Epithelial cell of proximal tubule (primary cell): Measurements from ENCODE around the gene MAD1L1. TPM values are rescaled to one million over a fixed set of nuclear protein-coding genes. Genes with fewer than 3 reads are reported as not detected.
"Not testable (repeated sequence)": the region's sequence is repeated elsewhere in the genome, so short reads cannot be mapped to it uniquely, and the experiment has no call there.

Source experiments
- DNase-seq: peaks from one replicate; pipeline ENCODE4 v3.0.0-alpha.2; 2011; ENCODE audit warnings: low read depth
- H3K4me3 ChIP-seq: 2 replicates; pipeline ENCODE4 v1.5.1; 2011; ENCODE audit warnings: low read depth, mild to moderate bottlenecking, low read length
- total RNA-seq: library from RNA; depleted of rRNA; stranded (reverse); fragments of >200 nt; gene quantifications from 2 replicates; pipeline ENCODE4 v1.2.3, GENCODE V29; 2015
- TF ChIP-seq, protein P1 (sequence below): conservative IDR thresholded peaks from 2 replicates; pipeline ENCODE4 v1.5.1; 2012; ENCODE audit warnings: low read depth, mild to moderate bottlenecking, low read length

MAD1L1 gene
- total RNA-seq, 1 donor from 2014 or later, result 83.4 TPM

GRCh38 chr7:2163600-2164555 lies 68.9 kb downstream of the MAD1L1 start:
- no peak overlapping the region for H3K4me3 ChIP-seq
- TF ChIP-seq, protein P1, sequence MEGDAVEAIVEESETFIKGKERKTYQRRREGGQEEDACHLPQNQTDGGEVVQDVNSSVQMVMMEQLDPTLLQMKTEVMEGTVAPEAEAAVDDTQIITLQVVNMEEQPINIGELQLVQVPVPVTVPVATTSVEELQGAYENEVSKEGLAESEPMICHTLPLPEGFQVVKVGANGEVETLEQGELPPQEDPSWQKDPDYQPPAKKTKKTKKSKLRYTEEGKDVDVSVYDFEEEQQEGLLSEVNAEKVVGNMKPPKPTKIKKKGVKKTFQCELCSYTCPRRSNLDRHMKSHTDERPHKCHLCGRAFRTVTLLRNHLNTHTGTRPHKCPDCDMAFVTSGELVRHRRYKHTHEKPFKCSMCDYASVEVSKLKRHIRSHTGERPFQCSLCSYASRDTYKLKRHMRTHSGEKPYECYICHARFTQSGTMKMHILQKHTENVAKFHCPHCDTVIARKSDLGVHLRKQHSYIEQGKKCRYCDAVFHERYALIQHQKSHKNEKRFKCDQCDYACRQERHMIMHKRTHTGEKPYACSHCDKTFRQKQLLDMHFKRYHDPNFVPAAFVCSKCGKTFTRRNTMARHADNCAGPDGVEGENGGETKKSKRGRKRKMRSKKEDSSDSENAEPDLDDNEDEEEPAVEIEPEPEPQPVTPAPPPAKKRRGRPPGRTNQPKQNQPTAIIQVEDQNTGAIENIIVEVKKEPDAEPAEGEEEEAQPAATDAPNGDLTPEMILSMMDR, result no peak
- no peak for DNase-seq

GRCh38 chr7:2162959-2163358 lies 69.8 kb downstream of the MAD1L1 start:
- H3K4me3 ChIP-seq, result no peak overlapping the region
- no peak for DNase-seq
- TF ChIP-seq, protein P1, result no peak

DNA sequence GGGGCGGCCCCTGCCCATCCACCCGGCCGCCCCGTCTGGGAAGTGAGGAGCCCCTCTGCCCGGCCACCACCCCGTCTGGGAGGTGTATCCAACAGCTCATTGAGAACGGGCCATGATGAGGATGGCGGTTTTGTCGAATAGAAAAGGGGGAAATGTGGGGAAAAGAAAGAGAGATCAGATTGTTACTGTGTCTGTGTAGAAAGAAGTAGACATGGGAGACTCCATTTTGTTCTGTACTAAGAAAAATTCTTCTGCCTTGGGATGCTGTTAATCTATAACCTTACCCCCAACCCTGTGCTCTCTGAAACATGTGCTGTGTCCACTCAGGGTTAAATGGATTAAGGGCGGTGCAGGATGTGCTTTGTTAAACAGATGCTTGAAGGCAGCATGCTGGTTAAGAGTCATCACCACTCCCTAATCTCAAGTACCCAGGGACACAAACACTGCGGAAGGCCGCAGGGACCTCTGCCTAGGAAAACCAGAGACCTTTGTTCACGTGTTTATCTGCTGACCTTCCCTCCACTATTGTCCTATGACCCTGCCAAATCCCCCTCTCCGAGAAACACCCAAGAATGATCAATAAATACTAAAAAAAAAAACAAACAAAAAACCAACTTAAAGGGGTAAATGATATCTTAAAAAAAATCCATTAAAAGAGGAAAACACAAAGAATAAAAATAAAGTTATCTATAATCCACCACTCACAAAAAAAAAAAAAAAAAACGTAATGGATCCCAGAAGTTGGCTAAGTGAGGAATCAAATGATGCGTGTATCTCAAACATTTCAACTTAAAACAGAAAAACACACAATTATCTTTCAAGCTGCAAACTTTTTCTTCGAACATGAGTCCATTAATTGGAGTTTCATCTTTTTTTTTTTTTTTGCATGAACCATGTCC lies 70.5 kb downstream of the MAD1L1 start:
- DNase-seq, H3K4me3 ChIP-seq: not testable (repeated sequence)

DNA sequence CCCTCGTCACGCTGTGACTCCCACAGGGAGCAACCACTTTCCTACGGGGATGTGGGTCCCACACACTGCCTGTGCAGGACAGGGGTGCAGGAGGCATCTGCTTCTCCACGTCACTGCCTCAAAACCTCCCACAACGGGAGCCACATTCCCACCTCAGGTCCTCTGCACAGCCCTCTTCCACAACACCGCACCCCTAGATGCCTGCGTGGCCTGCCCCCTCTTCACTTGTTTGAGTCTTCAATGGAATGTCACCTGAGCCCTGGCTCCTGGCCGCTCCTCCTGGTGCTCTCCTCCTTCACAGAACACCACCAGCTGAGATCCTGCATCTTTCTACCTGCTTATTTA lies 73.6 kb downstream of the MAD1L1 start:
- TF ChIP-seq, protein P1, result no peak
- no peak overlapping the region for H3K4me3 ChIP-seq
- DNase-seq, result no peak

DNA sequence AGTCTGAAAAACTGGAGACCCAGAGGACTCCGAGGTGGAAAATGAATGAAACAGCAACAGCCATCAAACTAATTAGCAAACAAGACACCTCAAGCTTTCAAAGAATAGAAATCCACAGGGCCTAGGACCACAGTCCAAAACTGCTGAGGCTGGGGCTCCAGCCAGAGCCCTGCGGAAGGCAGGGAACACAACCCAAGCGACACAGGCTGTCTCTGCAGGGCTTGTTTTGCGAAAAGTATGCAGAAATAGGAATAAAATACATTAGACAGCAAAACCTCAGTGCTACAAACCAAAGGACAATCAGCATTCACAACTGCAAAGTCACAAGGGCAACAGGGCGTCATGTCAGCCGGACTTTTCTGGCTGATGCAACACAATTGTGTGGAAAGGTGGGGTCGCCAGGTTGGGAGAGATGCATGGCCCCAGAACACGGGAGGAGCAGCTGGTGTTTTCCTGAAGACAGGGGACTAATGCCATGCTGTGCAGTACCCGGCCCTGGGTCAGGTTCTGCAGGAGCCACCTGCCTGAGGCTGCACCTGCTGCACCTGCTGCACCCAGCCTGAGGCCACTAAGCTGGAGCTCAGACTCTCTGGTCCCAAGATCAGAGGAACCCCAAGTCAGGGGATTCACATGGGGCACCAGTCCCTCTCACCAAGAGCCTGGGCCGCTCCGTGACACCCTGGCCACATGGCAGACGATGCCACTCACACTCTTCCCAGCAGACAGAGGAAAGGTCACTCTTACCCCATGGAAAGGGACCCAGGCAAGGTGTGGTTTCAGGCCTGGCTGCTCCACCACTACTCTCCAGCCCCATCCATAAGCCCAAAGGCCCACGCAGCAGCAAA lies 74.2 kb downstream of the MAD1L1 start:
- DNase-seq, result no peak
- H3K4me3 ChIP-seq, result no peak overlapping the region
- TF ChIP-seq, protein P1, result no peak

GRCh38 chr7:2157473-2158279 lies 75.1 kb downstream of the MAD1L1 start:
- no peak overlapping the region for H3K4me3 ChIP-seq
- TF ChIP-seq, protein P1, result no peak
- no peak for DNase-seq
